GM12864 (cell line): ENCODE results near the gene CCDC69.
"Not testable (repeated sequence)": the region's sequence is repeated elsewhere in the genome, so short reads cannot be mapped to it uniquely, and the experiment has no call there.

Source experiments
- DNase-seq: peaks from one replicate; pipeline ENCODE4 v3.0.0-alpha.2; 2011; ENCODE audit warnings: low read depth
- H3K4me3 ChIP-seq: 2 replicates; pipeline ENCODE4 v1.5.1; 2011; ENCODE audit warnings: mild to moderate bottlenecking, low read depth, low read length, control low read depth
- TF ChIP-seq, protein P1 (sequence below): IDR thresholded peaks from 2 replicates; pipeline ENCODE4 v1.5.1; 2011; ENCODE audit warnings: low read depth, mild to moderate bottlenecking, moderate library complexity, low read length, control low read depth, inconsistent platforms; ENCODE audit errors: missing control alignments

CCDC69 gene

DNA sequence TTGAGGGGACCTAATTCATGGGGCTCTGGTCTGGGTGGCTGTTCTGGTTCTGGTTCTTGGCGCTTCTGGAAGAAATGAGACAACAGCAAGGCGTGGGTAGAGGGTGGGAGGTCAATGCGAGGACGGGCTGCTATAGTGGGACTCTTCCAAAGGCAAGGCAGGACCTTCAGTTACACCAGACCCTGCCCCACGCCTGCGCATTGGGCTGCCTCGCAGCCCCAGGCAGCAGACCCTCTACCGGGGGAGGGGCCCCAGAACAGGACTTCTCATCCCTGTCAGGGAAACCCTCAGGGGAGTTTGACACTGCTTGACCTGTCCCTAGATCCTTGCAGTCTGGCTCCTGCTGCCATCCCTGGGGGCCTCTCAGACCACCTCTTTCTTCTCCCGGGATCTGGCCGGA, 18.5 kb downstream of the CCDC69 start:
- no peak overlapping the region for H3K4me3 ChIP-seq
- no peak for DNase-seq
- TF ChIP-seq, protein P1, sequence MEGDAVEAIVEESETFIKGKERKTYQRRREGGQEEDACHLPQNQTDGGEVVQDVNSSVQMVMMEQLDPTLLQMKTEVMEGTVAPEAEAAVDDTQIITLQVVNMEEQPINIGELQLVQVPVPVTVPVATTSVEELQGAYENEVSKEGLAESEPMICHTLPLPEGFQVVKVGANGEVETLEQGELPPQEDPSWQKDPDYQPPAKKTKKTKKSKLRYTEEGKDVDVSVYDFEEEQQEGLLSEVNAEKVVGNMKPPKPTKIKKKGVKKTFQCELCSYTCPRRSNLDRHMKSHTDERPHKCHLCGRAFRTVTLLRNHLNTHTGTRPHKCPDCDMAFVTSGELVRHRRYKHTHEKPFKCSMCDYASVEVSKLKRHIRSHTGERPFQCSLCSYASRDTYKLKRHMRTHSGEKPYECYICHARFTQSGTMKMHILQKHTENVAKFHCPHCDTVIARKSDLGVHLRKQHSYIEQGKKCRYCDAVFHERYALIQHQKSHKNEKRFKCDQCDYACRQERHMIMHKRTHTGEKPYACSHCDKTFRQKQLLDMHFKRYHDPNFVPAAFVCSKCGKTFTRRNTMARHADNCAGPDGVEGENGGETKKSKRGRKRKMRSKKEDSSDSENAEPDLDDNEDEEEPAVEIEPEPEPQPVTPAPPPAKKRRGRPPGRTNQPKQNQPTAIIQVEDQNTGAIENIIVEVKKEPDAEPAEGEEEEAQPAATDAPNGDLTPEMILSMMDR = no peak

DNA sequence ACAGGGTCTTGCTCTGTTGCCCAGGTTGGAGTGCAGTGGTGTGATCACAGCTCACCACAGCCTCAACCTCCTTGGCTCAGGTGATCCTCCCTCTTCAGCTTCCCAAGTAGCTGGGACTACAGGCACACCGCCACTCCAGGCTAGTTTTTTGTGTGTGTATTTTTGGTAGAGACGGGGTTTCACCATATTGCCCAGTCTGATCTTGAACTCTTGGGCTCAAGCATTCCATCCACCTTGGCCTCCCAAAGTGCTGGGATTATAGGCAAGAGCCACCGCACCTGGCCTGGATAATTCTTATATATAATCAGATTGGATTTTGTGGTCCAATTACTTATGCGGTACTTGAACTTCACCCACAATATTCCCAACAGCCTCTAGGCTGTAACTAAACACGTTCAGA, 19.8 kb downstream of the CCDC69 start:
- H3K4me3 ChIP-seq = no peak overlapping the region
- TF ChIP-seq, protein P1 = no peak
- DNase-seq = no peak

DNA sequence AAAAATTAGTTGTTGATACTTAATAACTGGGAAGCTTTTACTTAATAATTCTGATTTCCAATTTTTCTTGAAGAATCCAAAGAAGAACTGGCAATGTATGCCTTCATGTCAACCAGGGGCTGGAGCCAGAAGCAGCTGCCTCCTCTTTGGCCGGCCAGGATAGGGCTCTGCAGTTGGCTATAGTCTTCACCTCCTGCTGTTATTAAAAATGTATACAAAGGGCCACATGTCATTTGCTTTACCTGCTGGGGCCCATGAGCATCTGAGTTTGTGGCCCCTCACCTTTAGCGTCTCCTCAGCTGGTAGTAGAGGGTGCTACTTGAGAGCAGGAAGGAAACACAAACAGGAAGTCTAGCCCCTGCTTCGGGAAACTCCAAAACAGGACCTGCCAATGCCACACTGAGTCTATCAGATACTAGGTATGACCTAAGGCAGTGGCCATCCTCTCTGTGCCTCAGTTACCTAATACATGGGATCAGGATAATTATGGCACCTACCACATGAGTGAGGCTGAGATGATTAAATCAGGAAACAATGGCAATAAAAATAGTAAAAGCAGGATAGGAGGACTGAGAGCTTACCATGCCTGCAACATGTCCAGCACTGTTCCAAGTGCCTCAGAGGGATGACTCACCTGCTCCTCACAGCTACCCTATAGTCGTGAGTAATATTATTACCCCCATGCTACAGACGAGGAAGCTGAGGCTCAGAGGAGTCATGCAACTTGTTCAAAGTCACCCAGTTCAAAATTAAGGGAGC, 21.3 kb downstream of the CCDC69 start:
- TF ChIP-seq, protein P1 = no peak
- no peak overlapping the region for H3K4me3 ChIP-seq
- DNase-seq = no peak

DNA sequence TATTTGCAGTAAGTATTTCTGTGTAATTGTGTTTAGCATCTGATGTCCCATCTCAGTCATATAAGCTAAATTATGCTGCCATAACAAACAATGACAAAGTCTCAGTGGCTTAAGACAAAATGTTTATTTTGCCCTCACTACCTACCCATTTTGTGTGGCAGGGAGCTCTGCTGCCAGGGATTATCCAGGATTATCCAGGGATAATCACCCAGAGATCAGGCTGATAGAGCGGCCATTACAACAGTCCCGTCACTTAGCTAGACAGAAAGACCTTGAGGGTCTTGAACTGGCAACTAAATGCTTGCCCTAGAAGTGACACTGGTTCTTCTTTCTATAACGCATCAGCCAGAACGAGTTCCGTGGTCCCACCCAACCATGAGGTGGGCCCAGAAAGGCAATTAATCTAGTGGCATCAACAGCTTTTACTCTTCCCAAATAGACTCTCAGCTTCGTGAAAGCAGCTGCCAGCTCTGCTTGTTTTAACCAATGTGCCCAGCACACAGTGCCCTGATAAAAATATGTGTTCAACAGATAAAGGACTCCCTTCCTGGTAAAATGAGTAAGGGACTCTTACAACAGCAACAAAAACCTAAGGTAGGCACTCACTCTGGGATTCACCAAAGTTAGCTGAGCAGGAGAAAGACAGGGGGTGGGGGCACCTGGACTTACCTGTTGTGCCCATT, 22.8 kb downstream of the CCDC69 start:
- no peak overlapping the region for H3K4me3 ChIP-seq
- DNase-seq = no peak
- TF ChIP-seq, protein P1 = no peak

DNA sequence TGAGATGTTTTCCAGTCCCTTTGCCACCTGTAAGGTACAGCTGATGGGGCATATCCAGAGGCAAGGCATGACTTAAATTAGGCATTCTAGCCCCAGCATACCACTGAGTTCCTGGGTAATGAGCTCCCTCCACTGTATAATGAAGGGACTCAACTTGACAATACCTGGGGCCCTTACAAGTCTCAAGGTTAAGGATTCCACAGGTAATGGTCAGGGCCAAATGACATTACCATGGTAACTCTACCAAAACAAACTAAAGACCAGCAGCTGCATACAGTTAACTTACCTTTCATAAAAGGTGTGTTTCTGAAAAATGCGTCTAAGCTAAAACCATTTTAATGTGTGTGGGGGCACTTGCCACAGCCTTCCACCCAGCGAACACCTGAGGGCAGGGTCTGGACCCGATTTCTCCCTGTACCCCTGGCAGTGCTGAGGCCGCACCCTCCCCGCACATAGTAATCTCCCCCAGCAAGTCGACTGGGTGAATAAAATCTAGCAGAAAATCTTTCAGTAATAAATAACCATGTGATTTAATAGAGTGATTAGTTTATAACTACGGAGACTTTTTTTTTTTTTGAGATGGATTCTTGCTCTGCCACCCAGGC, 24.2 kb downstream of the CCDC69 start:
- H3K4me3 ChIP-seq = no peak overlapping the region
- TF ChIP-seq, protein P1 = no peak
- no peak for DNase-seq

DNA sequence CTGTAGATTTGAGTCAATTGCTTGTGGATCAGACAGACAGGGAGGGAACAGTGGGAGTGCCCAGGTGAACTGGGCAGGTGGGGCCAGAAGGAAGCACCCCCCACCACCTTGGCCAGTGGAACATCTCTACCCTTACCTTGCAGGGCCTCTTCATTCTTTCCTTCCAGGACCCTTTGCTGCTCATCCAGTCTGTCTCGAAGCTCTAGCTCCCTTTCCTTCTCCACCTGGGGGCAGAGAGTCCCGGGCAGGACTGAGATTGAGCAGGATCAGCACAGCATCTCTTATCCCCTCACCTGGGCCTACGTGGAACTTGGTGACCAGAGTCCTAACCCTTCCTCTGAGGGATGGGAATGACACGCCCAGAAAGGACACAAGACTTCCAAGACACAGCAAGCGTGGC, 25.0 kb downstream of the CCDC69 start:
- no peak for DNase-seq
- H3K4me3 ChIP-seq = no peak overlapping the region
- TF ChIP-seq, protein P1 = no peak

DNA sequence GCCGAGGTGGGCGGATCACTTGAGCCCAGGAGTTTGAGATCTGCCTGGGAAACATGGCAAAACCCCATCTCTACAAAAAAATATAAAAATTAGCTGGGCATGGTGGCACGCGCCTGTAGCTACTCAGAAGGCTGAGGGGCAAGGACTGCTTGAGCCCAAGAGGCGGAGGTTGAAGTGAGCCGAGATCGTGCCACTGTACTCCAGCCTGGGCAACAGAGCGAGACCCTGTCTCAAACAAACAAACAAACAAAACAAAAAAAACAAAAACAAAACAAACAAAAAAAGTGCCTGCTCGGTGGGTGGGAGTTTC, 26.6 kb downstream of the CCDC69 start:
- not testable (repeated sequence) for H3K4me3 ChIP-seq, DNase-seq
